Measurements from ENCODE around the gene CUL9.

The CUL9 gene

GRCh38 chr6:43174263-43175112 lies 7.5 kb upstream of the CUL9 start:
- H3K4me1 ChIP-seq (ENCODE audit: insufficient read depth, low read length): peaks cover 45% of the 10 kb centered on the region
- TF ChIP-seq CTCF (IDR thresholded peaks at IDR 0.05; ENCODE audit: borderline replicate concordance, extremely low read depth, low read length, poor library complexity, severe bottlenecking) (no peak), EZH2 (IDR thresholded peaks at IDR 0.05; ENCODE audit: borderline replicate concordance, low read depth, low read length, severe bottlenecking) (no peak)
- DNase-seq (peak; percentile 96), ATAC-seq (ENCODE audit: insufficient read depth, low read depth) (peak; percentile 74)
- peaks cover 53% of the 10 kb centered on the region for H3K79me2 ChIP-seq (ENCODE audit: insufficient read depth, low read length)
- no peaks in the 10 kb centered on the region for H3K27me3 ChIP-seq (ENCODE audit: insufficient read depth, low read length, poor library complexity)
- H3K9me3 ChIP-seq (ENCODE audit: insufficient read depth, low read length, severe bottlenecking): no peaks in the 10 kb centered on the region
- peaks cover 45% of the 10 kb centered on the region for H4K20me1 ChIP-seq (ENCODE audit: insufficient read depth, low read length)
- peaks cover 57% of the 10 kb centered on the region for H3K36me3 ChIP-seq (ENCODE audit: insufficient read depth, low read length)
- H3K27ac ChIP-seq (ENCODE audit: low read length): peak overlapping the region; percentile 49; the same call in 1 of the 2 replicates
- H3K9ac ChIP-seq (ENCODE audit: low read depth, low read length): 0 out of 2 replicates have a peak overlapping the region, but pooled peaks have one; percentile 18
- H3K4me3 ChIP-seq (ENCODE audit: low read depth in 1 of 2, low read length in 2 of 2): peak overlapping the region in 1 of 2 experiments; percentile 80; a peak in 2 of 4 replicates
- no peak overlapping the region for H2AFZ ChIP-seq (ENCODE audit: low read depth, low read length)
- peak overlapping the region; percentile 96 for H3K4me2 ChIP-seq (ENCODE audit: insufficient read depth, low read length)

- ATAC-seq (ENCODE audit: insufficient read depth, low read depth) (no peak), DNase-seq (no peak)
- Histone ChIP-seq H3K4me1 (ENCODE audit: insufficient read depth, low read length) (peaks cover 41% of the 10 kb centered on the region), H3K9ac (ENCODE audit: low read depth, low read length) (no peak overlapping the region), H3K4me3 (ENCODE audit: low read depth in 1 of 2, low read length in 2 of 2) (no peak overlapping the region), H3K36me3 (ENCODE audit: insufficient read depth, low read length) (peaks cover 59% of the 10 kb centered on the region), H4K20me1 (ENCODE audit: insufficient read depth, low read length) (peaks cover 45% of the 10 kb centered on the region), H3K79me2 (ENCODE audit: insufficient read depth, low read length) (peaks cover 50% of the 10 kb centered on the region), H3K27ac (ENCODE audit: low read length) (peak overlapping the region; percentile 23; the same call in 1 of the 2 replicates), H3K27me3 (ENCODE audit: insufficient read depth, low read length, poor library complexity) (no peaks in the 10 kb centered on the region), H2AFZ (ENCODE audit: low read depth, low read length) (no peak overlapping the region), H3K4me2 (ENCODE audit: insufficient read depth, low read length) (peak overlapping the region; percentile 13; the same call in 1 of the 2 replicates), H3K9me3 (ENCODE audit: insufficient read depth, low read length, severe bottlenecking) (no peaks in the 10 kb centered on the region)
- TF ChIP-seq EZH2 (IDR thresholded peaks at IDR 0.05; ENCODE audit: borderline replicate concordance, low read depth, low read length, severe bottlenecking): no peak
- TF ChIP-seq CTCF (IDR thresholded peaks at IDR 0.05; ENCODE audit: borderline replicate concordance, extremely low read depth, low read length, poor library complexity, severe bottlenecking): no peak
Measured at GRCh38 chr6:43175676-43176422, 6.1 kb upstream of the CUL9 start.

GRCh38 chr6:43176423-43176786 lies 5.6 kb upstream of the CUL9 start:
- Histone ChIP-seq H3K9me3 (ENCODE audit: insufficient read depth, low read length, severe bottlenecking) (no peaks in the 10 kb centered on the region), H2AFZ (ENCODE audit: low read depth, low read length) (no peak overlapping the region), H3K79me2 (ENCODE audit: insufficient read depth, low read length) (peaks cover 48% of the 10 kb centered on the region), H3K4me1 (ENCODE audit: insufficient read depth, low read length) (peaks cover 46% of the 10 kb centered on the region), H3K36me3 (ENCODE audit: insufficient read depth, low read length) (peaks cover 59% of the 10 kb centered on the region), H4K20me1 (ENCODE audit: insufficient read depth, low read length) (peaks cover 45% of the 10 kb centered on the region), H3K27me3 (ENCODE audit: insufficient read depth, low read length, poor library complexity) (no peaks in the 10 kb centered on the region), H3K4me2 (ENCODE audit: insufficient read depth, low read length) (no peak overlapping the region), H3K9ac (ENCODE audit: low read depth, low read length) (no peak overlapping the region), H3K4me3 (ENCODE audit: low read depth in 1 of 2, low read length in 2 of 2) (no peak overlapping the region), H3K27ac (ENCODE audit: low read length) (no peak overlapping the region)
- DNase-seq (no peak), ATAC-seq (ENCODE audit: insufficient read depth, low read depth) (no peak)
- TF ChIP-seq EZH2 (IDR thresholded peaks at IDR 0.05; ENCODE audit: borderline replicate concordance, low read depth, low read length, severe bottlenecking): no peak
- TF ChIP-seq CTCF (IDR thresholded peaks at IDR 0.05; ENCODE audit: borderline replicate concordance, extremely low read depth, low read length, poor library complexity, severe bottlenecking): no peak
